Measurements from ENCODE around the gene SLBP. TPM values are rescaled to one million over a fixed set of nuclear protein-coding genes. Genes with fewer than 3 reads are reported as not detected.

SLBP gene
- polyA plus RNA-seq, 3 donors = 39.6 to 63.7 (median 59.1) TPM

- H3K27me3 Mint-ChIP-seq (ENCODE audit: low read depth in 3 of 3) = no peaks in the 10 kb centered on the region
- Histone ChIP-seq H3K4me3 (replicated peaks in 1 of 3; ENCODE audit: low read depth in 2 of 3, low read length in 3 of 3) (no peak overlapping the region), H3K9me3 (replicated peaks in 1 of 2; ENCODE audit: control insufficient read depth in 1 of 2, insufficient read depth in 1 of 2, low read length in 2 of 2) (no peaks in the 10 kb centered on the region), H3K36me3 (replicated peaks in 1 of 2; ENCODE audit: control insufficient read depth in 1 of 2, insufficient read depth in 2 of 2, low read length in 2 of 2) (peaks cover 59 to 90% of the 10 kb centered on the region in 2 donors), H3K79me2 (ENCODE audit: insufficient read depth, low read length) (peaks cover 17% of the 10 kb centered on the region), H2AFZ (ENCODE audit: insufficient read depth, low read depth, low read length, poor library complexity, severe bottlenecking) (no peak overlapping the region), H3K4me1 (ENCODE audit: control insufficient read depth in 1 of 2, insufficient read depth in 2 of 2, low read length in 2 of 2) (peaks cover 0 to 12% of the 10 kb centered on the region in 2 donors), H3K27me3 (ENCODE audit: control insufficient read depth in 2 of 2, insufficient read depth in 2 of 2, low read length in 2 of 2) (no peaks in the 10 kb centered on the region), H4K20me1 (ENCODE audit: insufficient read depth, low read length) (peaks cover 3% of the 10 kb centered on the region), H3K9ac (ENCODE audit: insufficient read depth, low read length, poor library complexity, severe bottlenecking) (no peak overlapping the region), H3K4me2 (replicated peaks; ENCODE audit: extremely low read depth, low read length, poor library complexity, severe bottlenecking) (no peak overlapping the region), H3K27ac (ENCODE audit: low read depth in 1 of 2, low read length in 2 of 2) (no peak overlapping the region)
- H3K4me3 Mint-ChIP-seq = no peak overlapping the region
- peak overlapping the region in 5 of 7 donors; percentile 12 to 83 (median 40) for H3K27ac Mint-ChIP-seq
- H3K4me1 Mint-ChIP-seq = peaks cover 8% of the 10 kb centered on the region
- WGBS (ENCODE audit: insufficient coverage) = 90% methylated on average over 2 of the region's 5 CpGs
- H3K9me3 Mint-ChIP-seq = no peaks in the 10 kb centered on the region
- DNase-seq = no peak
- peaks cover 62 to 87% of the 10 kb centered on the region in 2 donors for H3K36me3 Mint-ChIP-seq
- intact Hi-C loops (cut with micrococcal nuclease) = loop anchor here in 1 of 2 donors (2.0 kb wide), 1 partner anchor 25 kb away; the partner anchor contains the start of genes TACC3 and TMEM129
- TF ChIP-seq CTCF (IDR thresholded peaks at IDR 0.05) = no peak
These were observed 16.2 kb downstream of the SLBP start for GRCh38 chr4:1695913-1696312.

GRCh38 chr4:1693131-1693896, 18.8 kb downstream of the SLBP start:
- peaks cover 2% of the 10 kb centered on the region for H3K4me1 Mint-ChIP-seq
- peak; percentile 69 to 81 (median 75) for DNase-seq
- no peak overlapping the region for H3K27ac ChIP-seq (ENCODE audit: low read depth in 1 of 2, low read length in 2 of 2)
- peak overlapping the region in 1 of 7 donors; percentile 64 for H3K27ac Mint-ChIP-seq
- peaks cover 3% of the 10 kb centered on the region for H4K20me1 ChIP-seq (ENCODE audit: insufficient read depth, low read length)
- H3K36me3 ChIP-seq (replicated peaks in 1 of 2; ENCODE audit: control insufficient read depth in 1 of 2, insufficient read depth in 2 of 2, low read length in 2 of 2) = peaks cover 52 to 71% of the 10 kb centered on the region in 2 donors
- H3K27me3 Mint-ChIP-seq (ENCODE audit: low read depth in 3 of 3) = no peaks in the 10 kb centered on the region
- H2AFZ ChIP-seq (ENCODE audit: insufficient read depth, low read depth, low read length, poor library complexity, severe bottlenecking) = no peak overlapping the region
- H3K9me3 ChIP-seq (replicated peaks in 1 of 2; ENCODE audit: control insufficient read depth in 1 of 2, insufficient read depth in 1 of 2, low read length in 2 of 2) = no peaks in the 10 kb centered on the region
- intact Hi-C loops (cut with micrococcal nuclease) = loop anchor here (1.0 to 2.0 kb wide), 2 partner anchors 33 kb away; no protein-coding TSS in a partner anchor
- H3K9ac ChIP-seq (ENCODE audit: insufficient read depth, low read length, poor library complexity, severe bottlenecking) = no peak overlapping the region
- no peak overlapping the region for H3K4me3 Mint-ChIP-seq
- peaks cover 0 to 4% of the 10 kb centered on the region in 2 donors for H3K4me1 ChIP-seq (ENCODE audit: control insufficient read depth in 1 of 2, insufficient read depth in 2 of 2, low read length in 2 of 2)
- no peaks in the 10 kb centered on the region for H3K9me3 Mint-ChIP-seq
- peaks cover 56 to 76% of the 10 kb centered on the region in 2 donors for H3K36me3 Mint-ChIP-seq
- H3K79me2 ChIP-seq (ENCODE audit: insufficient read depth, low read length) = no peaks in the 10 kb centered on the region
- no peaks in the 10 kb centered on the region for H3K27me3 ChIP-seq (ENCODE audit: control insufficient read depth in 2 of 2, insufficient read depth in 2 of 2, low read length in 2 of 2)
- peak; percentile 97 for TF ChIP-seq CTCF (IDR thresholded peaks at IDR 0.05)
- no peak overlapping the region for H3K4me2 ChIP-seq (replicated peaks; ENCODE audit: extremely low read depth, low read length, poor library complexity, severe bottlenecking)
- no peak overlapping the region for H3K4me3 ChIP-seq (replicated peaks in 1 of 3; ENCODE audit: low read depth in 2 of 3, low read length in 3 of 3)
- WGBS (ENCODE audit: insufficient coverage) = 0% methylated on average over 3 of the region's 7 CpGs
